HG02885 (cell line): ENCODE data around the gene ATP11A.

Experiments
- ATAC-seq: cut with Tn5 transposase; IDR thresholded peaks from one replicate; pipeline ENCODE4 v1.9.1; 2021; ENCODE audit warnings: mild to moderate bottlenecking; ENCODE audit not compliant: unreplicated experiment, poor library complexity

ATP11A gene

DNA sequence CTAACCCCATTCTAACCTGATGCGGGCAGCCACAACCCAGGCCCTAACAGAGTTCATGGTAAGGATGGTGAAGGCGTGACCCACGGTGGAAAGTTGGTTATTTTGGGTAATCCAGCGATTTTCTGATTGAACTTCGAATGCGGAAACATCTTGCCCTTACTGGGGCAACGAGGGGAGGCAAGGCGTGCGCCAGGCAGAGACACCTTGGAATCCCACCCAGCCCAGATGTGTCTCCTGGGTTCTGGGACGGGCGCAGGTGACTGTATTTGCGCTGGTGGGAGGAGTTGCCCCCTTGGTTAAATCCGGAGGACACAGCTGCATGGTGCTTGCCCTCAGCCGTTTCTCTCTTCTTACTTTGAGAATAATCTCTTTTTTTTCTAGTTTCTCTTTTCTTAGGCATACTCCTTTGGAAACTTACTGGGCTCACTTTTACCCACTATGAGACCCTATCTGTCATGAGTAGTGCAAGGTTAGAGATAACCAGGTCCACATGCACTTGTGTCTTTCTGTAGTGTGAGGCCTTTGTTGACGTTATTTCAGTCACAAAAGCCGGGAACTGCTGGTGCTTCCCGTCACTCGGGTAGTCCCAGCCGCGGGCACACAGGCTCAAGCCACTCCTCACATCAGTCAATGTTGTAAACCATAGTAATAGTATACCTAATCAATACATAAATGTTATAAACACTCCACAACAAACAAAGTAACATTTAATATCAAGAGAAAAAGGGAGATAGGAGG, 81.5 kb downstream of the ATP11A start:
- no peak for ATAC-seq

DNA sequence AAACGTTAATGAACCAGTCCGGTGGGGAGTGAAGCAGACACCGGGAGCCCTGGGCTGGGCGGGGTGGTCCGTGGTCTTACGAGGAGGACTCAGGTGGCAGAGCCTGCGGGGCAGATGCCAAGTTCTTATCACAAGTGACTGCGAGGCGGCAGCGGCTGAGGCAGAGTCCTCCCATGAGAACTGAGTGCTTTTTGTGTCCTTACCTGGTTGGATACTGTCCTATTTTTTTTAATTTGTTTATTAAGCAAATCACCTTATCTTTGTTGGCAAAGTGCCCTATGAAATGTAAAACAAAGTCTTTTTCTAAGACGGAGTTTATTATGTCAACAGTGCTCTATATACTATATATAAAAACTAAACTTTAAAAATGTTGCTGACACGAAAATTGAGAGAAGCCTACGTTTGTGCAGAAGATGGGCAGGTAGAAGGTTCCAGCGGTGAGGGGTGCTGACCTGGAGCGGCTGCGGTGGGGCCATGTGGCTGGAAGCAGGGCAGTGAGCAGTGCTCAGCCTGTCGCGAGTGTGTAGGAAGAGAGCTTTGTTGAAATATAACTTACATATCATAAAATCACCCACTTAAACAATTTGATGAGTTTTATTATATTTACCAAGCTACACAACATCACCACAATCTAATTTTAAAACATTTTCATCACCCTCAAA, 82.2 kb downstream of the ATP11A start:
- ATAC-seq, result no peak

GRCh38 chr13:112772539-112772909, 82.7 kb downstream of the ATP11A start:
- ATAC-seq, result no peak

DNA sequence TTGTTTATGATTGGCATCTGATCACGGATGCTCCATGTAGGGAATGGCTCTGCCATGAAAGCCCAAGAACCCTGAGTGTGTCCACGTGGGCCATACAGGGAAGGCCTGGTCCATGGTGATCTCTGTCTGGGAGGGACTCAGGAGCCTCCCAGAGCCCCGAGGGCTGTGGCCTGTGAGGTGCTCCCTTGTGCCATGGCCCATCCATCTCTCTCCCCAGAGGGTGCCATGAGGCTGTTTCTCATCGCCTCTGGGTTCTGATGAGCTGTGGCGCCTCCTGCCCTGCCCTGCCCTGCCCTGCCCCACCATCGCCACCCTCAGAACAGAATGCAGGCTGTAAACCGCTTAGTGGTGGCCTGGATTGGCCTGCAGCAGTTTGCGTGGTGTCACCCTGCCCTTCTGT, 83.1 kb downstream of the ATP11A start:
- no peak for ATAC-seq

DNA sequence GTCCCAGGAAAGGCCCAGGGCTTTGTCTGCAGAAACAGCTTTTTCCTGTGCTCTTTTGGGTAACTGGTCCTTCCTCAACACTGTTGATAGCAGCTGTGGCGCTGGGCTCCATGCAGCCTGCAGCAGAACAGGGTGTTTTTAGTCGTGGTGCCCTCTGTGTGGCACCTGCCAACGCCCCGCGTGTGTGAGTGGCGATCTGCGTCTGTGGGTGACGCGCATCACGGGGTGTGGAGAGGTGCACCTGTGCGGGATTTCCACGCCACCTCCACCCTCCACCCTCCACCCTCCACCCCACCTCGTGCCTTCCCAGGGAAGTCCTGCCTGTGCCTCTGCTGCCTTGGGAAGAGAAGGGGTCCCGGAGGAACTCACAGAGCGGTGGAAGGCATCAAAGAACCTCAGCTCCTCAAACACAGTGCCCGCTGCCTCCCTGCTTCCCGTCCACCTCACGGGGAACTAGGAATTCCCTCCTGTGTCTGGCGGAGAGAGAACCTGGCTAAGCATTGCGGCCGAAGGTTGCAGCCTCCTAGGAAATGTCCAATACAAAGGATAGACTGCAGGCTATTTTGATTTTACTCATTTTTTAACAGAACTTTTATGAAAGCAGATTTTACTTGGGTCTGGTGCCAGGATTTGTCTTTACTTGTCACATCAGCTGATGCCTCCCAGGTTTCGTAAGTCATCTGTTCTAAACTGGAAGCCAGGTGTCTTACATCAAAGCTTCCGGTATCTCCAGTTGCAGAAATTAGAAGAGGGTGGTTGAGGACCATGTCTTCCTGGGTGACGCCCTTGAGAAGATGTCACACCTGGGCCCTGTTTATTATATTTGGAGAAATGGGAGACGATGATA, 84.0 kb downstream of the ATP11A start:
- ATAC-seq, result no peak

- no peak for ATAC-seq
These were observed 84.6 kb downstream of the ATP11A start for GRCh38 chr13:112774448-112774792.

- ATAC-seq, result no peak
These were observed 85.2 kb downstream of the ATP11A start for GRCh38 chr13:112774829-112775565.

GRCh38 chr13:112775791-112776279, 86.0 kb downstream of the ATP11A start:
- ATAC-seq, result no peak

DNA sequence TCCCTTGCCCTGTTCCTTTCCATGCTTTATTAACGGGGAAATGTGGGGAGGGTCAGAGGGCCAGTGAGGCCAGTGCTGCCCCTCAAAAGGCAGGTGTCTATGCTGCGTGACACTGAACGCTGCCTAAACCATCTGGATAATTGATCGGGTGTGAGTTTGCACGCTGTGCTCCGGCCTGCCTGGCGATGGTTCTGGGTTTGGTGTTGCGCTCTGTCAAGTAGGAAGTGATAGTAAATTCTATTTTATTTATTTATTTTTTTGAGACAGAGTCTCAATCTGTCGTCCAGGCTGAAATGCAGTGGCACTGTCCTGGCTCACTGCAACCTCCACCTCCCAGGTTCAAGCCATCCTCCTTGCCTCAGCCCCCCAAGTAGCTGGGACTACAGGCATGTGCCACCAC, 86.5 kb downstream of the ATP11A start:
- ATAC-seq, result no peak

DNA sequence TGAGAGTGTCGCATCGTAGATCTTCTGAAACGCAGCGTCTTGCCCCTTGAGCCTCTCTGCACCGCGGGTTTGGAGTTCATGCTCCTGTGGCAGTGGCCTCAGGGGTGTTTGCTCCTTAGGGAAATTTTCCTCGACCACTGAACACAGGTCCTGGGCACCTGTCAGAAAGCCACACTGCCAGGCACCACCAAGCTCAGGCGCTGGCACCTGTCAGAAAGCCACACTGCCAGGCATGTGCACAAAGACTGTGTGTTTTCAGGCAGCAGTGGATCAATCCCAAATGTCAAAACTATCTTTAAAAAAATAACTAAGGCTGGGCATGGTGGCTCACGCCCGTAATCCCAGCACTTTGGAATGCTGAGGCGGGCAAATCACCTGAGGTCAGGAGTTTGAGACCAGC, 87.1 kb downstream of the ATP11A start:
- ATAC-seq, result no peak

DNA sequence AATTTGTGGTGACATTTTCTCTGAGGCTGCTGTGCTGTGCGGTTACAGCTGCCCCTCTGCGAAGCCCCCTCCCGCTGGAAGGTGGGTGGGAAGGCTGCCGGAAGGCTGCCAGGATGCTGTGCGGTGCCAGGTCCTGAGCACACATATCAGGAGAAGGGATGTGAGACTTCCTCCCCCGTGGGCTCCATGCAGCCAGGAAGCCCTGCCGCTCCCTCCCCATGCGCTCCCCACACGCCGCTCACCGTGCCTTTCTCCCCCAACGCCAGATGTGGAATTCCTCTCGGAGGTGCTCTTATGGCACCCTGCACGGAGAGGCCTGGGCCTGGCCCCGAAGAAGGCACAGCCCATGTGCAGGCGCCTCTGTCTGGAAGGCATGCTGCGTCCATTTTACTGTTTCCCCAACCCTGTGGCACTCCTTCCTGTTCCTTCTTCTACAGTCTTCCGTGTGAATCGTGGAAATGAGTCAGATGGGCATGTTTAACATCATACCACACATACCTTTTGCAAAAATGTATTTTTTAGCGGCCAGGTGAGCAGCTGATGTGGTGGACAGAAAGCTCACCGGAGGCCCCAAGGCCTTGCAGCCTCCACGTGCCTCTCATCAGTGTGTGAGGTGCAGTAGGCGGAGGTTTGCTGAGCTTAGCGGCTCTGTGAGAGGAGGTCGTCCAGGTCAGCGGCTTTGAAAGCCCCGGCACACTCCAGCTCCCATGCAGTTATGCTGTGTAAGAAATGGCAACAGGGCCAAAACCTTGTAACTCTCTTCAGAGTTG, 88.0 kb downstream of the ATP11A start:
- no peak for ATAC-seq

DNA sequence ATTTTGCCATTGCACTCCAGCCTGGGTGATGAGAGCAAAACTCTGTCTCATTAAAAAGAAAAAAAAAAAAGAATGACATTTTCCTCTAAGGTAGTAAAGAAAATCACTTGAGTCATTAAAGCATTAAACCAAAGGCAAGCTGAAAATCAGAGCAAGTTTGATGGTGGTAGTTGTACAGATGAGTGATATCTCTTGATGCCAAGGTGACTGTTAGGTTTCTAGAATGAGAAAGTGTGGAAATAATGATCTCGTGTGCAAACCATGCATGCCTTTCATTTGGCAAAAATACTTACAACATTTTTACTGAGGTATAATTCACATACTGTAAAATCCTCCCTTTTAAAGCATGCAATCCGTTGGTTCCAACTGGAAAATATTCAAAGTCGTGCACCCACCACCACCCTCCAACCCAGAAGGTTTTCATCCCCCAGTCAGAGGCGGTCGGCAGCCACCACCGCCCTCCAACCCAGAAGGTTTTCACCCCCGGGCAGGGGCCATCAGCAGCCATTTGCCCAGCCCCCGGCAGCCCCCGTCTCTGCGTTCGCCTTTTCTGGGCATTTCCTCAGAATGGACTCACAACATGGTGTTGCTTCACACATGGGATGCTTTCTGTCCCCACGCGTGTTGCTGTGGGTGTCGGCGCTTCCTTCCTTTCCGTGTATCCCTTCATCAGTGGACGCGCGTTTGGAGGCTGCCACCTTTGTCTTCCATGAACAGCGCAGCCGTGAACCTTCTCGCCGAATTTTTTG, 90.2 kb downstream of the ATP11A start:
- no peak for ATAC-seq

GRCh38 chr13:112781287-112781686, 91.4 kb downstream of the ATP11A start:
- ATAC-seq, result no peak

- ATAC-seq, result no peak
These were observed 92.1 kb downstream of the ATP11A start for GRCh38 chr13:112781881-112782361.

GRCh38 chr13:112782429-112783010, 92.7 kb downstream of the ATP11A start:
- ATAC-seq, result no peak

DNA sequence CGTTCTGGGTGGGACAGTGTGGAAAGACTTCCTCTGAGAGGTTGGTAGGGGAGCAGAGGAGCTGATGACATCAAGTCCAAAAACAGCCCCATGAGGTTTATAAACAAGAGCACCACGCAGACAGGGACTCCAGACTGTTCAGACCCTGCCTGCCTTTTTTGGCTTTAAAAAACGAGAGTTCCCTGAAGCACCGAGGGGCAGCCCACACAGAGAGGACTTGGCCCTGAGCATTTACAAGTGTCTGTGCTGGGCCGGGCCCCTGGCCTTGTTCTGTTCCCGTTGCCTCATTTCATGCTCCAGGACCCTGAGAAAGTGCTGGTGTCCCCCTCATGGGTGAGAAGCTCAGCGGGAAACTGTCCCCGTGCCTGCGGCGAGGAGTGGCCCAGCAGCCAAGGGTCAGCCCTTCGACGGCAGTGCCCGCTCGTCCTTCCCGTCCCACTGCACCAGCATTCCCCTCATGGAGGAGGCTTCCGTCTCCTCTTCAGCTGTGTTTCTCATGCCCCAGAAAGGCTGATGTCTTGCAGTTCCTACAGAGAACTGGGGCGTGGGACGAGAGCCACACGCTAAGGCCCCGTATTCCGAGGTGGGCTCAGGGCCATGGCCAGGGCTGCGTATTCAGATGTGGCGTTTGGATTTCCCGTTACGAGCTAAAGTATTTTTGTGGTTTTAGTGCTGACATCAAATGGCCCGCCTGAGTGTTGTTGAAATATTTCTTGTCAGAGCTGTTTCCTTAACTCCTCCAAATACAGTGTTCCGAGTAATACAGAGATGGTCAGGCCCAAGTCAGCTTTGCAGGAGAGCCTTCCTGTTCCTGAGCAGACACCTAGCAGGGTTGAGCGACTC, 93.5 kb downstream of the ATP11A start:
- no peak for ATAC-seq

- no peak for ATAC-seq
These were observed 94.1 kb downstream of the ATP11A start for GRCh38 chr13:112783978-112784371.
